IPS DF 19.7 (cell line): ENCODE results near the gene IFIT2.
"Not testable (repeated sequence)": the region's sequence is repeated elsewhere in the genome, so short reads cannot be mapped to it uniquely, and the experiment has no call there.

Source experiments
- DNase-seq: peaks from one replicate; pipeline ENCODE4 v3.0.0-alpha.2; 2013; ENCODE audit warnings: low read depth, low spot score

The IFIT2 gene

DNA sequence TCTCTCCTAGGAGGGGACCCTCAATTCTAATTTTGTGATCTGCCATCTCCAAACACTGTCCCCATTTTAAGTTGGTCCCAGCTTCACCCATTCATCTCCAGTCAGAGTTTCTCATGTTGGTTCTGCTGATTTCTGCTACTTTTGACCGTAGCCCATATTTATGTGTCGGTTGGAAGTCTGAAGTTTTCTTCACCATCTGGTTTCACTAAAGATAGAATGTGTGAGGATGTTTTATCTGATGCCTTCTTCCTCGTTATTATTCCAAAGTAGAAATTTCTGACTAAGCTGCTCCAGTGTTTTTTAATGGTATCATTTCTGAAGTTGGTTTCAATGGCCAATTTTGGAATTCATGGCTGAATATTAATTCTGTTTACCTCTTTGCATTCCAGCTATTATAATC is 21.3 kb upstream of the IFIT2 start:
- no peak for DNase-seq

DNA sequence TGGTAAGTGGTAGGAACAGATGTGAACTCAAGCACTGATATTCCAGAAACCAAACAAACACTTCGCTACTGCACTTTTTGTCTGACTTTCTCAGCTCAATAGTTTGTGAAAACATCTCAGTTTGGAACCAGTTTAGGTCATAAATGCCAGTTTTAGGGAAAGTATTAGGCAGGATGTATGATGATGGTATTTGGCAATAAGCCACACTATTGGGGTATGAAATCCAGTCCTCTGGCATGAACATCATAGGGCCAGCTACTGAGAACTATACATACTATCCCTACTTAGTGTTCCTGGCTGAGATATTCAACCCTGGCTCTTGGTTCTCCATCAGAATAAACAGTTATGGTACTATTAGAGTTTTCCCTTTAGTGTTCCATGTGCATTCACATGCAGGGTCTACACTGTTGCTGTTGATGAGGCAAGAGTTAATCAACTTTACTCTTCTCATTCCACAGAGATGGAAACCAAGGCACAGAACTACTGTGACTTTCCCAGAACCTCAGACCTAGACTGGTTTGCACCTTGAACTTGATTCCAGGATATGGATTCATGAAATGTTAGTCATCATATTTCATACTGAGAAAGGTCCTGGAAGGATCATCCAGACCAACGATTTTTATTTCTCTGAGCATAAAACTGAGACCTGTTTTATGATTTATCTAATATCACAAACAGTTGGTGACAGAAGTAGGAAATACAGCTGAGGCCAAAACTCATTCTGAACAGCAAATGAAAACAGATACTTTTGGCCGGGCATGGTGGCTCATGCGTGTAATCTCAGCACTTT is 20.0 kb upstream of the IFIT2 start:
- DNase-seq, result no peak

GRCh38 chr10:89283025-89283935 is 18.6 kb upstream of the IFIT2 start:
- DNase-seq, result no peak

DNA sequence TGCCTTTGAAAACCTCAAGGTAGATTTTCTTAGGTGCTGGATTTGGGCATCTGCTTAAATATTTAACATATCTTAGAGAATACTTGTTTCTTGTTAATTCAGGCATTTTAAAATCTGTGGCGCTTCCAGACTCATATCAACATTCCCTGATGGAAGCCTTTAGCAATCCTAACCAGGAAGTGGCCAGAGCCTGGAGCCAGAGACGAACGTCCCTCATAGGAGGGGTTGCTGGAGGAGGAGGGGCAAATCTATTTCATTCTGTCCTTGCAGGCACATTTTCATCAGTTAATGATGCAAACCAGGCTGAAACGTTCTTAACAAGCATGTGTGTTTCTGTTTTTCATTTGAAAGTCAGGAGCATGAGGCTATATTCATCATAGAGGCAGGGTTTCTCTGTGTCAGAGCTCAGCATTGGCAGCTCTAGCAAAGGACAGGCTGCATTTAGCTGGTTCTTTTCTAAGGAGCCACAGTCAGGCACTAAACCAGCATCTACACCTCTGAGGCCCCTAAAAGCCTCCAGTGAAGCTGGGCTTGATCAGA is 17.8 kb upstream of the IFIT2 start:
- no peak for DNase-seq

DNA sequence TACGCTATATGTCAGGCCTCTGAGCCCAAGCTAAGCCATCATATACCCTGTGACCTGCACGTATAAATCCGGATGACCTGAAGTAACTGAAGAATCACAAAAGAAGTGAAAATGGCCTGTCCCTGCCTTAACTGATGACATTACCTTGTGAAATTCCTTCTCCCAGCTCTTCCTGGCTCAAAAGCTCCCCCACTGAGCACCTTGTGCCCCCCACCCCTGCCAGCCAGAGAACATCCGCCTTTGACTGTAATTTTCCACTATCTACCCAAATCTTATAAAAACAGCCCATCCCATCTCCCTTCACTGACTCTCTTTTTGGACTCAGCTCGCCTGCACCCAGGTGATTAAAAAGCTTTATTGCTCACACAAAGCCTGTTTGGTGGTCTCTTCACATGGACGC is 17.1 kb upstream of the IFIT2 start:
- not testable (repeated sequence) for DNase-seq

DNA sequence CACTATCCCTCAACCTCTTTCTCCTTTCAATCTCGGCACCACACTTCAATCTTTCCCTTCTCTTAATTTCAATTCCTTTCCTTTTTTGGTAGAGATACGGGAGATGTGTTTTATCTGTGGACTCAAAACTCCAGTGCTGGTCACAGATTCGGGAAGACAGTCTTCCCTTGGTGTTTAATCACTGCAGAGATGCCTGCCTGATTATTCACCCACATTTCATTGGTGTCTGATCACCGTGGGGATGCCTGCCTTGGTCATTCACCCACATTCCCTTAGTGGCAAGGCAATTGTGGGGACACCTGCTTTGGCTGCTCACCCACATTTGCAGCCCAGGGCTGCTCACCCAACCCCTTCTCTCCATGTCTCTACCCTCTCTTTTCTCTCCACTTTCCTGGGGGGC is 16.5 kb upstream of the IFIT2 start:
- DNase-seq, result not testable (repeated sequence)

- no peak for DNase-seq
These were observed 7.1 kb upstream of the IFIT2 start for GRCh38 chr10:89294721-89295239.

GRCh38 chr10:89295597-89295996 is 6.2 kb upstream of the IFIT2 start:
- DNase-seq, result no peak

DNA sequence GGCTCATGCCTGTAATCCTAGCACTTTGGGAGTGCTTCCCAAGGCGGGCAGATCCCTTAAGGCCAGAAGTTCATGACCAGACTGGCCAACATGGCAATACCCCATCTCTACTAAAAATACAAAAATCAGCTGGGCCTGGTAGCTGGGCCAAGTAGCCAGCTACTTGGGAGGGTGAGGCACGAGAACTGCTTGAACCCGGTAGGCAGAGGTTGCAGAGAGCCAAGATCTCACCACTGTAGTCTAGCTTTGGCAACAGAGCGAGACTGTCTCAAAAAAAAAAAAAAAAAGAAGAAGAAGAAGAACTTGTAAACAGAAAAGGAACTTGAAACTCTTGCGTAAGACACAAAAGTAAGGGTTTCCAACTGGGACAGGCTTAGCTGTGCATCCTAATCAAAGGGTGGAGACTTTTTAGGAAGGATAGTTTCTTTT is 5.6 kb upstream of the IFIT2 start:
- DNase-seq, result no peak

- no peak for DNase-seq
These were observed 4.5 kb upstream of the IFIT2 start for GRCh38 chr10:89297356-89297755.

GRCh38 chr10:89297791-89298190 is 4.1 kb upstream of the IFIT2 start:
- no peak for DNase-seq

GRCh38 chr10:89299031-89299430 is 2.8 kb upstream of the IFIT2 start:
- no peak for DNase-seq

DNA sequence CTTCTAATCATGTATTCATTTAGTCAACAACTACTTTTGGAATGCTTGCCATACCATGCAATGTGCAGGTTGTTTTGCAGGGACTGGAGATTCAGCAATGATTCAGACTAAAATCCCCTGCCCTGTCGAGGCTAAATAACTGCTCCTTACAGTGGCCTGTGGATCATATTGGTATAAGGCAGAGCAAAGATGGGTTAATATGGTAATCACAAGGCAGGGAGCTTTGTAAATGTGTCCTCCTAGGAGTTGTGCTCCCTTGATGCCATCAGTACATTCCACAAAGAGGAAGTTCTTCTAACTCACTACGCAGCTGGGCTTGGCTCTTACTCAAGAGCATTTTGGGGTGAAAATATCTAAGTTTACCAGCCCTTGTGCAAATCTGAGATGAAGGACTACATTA is 614 bp upstream of the IFIT2 start:
- DNase-seq, result no peak

DNA sequence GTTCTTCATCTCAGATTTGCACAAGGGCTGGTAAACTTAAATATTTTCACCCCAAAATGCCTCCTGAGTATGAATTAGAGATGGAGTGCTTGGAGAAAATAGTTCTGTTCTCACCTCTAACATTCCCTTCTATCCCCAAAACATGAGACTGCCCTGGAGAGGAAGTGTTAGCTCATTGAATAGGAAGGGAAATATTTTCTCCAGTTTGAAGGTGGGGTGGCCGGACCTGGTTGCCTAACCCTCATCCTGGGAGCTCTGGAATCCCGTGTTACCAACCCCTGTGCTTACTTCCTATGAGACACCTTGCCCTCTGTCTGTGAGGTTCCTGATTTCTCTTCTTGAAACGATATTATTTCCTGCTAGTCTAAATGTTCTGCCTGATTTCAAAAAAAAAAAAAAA is 779 bp downstream of the IFIT2 start:
- DNase-seq, result no peak

GRCh38 chr10:89303161-89303560 is 1.3 kb downstream of the IFIT2 start:
- DNase-seq, result no peak

DNA sequence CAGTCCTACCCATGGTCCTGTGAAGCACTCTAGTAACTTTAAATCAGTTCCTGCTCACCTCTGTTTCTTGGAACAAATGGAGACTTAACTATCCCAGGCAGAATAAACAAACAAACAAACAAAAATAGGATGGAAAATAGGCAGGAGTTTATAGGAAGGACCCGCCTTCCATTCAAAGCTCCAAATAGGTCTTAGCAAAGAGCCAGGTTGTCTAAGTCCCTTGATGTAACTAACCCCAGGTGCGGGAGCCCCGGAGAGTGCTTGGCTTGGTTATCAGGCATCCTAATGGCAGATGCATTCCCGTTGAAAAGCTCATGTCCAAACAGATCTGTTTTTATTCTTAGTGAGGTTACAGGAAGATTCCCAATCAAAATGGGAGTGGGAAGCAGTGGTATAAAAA is 2.2 kb downstream of the IFIT2 start:
- DNase-seq, result no peak

DNA sequence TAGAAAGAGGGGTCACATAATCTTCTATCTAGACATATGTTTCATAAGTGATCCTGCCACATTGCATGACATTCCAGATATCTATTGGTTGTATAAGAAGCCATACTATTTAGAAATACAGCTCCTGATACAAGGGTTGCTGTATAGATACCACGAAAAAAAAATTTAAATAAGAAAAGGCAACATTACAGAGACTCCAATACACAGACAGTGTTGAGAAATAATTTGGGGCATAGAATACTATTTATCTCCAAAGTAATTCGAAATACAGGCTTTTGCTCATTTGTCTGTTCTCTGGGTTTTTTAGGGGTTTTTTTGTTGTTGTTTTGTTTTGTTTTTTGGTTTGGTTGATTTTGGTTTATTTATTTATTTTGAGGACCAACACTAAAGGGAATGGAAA is 2.6 kb downstream of the IFIT2 start:
- DNase-seq, result no peak

GRCh38 chr10:89304925-89305324 is 3.1 kb downstream of the IFIT2 start:
- DNase-seq, result no peak

GRCh38 chr10:89305766-89306433 is 4.1 kb downstream of the IFIT2 start:
- DNase-seq, result no peak

DNA sequence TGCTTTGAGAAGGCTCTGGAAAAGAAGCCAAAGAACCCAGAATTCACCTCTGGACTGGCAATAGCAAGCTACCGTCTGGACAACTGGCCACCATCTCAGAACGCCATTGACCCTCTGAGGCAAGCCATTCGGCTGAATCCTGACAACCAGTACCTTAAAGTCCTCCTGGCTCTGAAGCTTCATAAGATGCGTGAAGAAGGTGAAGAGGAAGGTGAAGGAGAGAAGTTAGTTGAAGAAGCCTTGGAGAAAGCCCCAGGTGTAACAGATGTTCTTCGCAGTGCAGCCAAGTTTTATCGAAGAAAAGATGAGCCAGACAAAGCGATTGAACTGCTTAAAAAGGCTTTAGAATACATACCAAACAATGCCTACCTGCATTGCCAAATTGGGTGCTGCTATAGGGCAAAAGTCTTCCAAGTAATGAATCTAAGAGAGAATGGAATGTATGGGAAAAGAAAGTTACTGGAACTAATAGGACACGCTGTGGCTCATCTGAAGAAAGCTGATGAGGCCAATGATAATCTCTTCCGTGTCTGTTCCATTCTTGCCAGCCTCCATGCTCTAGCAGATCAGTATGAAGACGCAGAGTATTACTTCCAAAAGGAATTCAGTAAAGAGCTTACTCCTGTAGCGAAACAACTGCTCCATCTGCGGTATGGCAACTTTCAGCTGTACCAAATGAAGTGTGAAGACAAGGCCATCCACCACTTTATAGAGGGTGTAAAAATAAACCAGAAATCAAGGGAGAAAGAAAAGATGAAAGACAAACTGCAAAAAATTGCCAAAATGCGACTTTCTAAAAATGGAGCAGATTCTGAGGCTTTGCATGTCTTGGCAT is 4.8 kb downstream of the IFIT2 start:
- no peak for DNase-seq

DNA sequence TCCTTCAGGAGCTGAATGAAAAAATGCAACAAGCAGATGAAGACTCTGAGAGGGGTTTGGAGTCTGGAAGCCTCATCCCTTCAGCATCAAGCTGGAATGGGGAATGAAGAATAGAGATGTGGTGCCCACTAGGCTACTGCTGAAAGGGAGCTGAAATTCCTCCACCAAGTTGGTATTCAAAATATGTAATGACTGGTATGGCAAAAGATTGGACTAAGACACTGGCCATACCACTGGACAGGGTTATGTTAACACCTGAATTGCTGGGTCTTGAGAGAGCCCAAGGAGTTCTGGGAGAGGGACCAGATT is 5.4 kb downstream of the IFIT2 start:
- DNase-seq, result no peak
